LNCaP clone FGC (cell line): ENCODE measurements around the gene CCDC57.

Source experiments
- DNase-seq: peaks from one replicate; pipeline ENCODE4 v3.0.0-alpha.2; 2011; ENCODE audit warnings: low read depth
- H3K4me3 ChIP-seq: 2 replicates; pipeline ENCODE4 v1.5.1; 2011; ENCODE audit warnings: mild to moderate bottlenecking, low read depth, low read length, control low read depth
- CTCF ChIP-seq: IDR thresholded peaks from 2 replicates; pipeline ENCODE4 v1.5.1; 2012; ENCODE audit warnings: mild to moderate bottlenecking; ENCODE audit not compliant: control insufficient read depth, insufficient read depth; ENCODE audit errors: extremely low read depth

The CCDC57 gene

GRCh38 chr17:82229698-82230608, 17.3 kb upstream of the CCDC57 start:
- TF ChIP-seq CTCF: no peak
- DNase-seq: no peak
- H3K4me3 ChIP-seq: peak overlapping the region; percentile 52

- H3K4me3 ChIP-seq: peak within 1 kb of the TSS; percentile 52
- TF ChIP-seq CTCF: no peak
- DNase-seq: no peak
Measured at GRCh38 chr17:82228842-82229697, 16.4 kb upstream of the CCDC57 start, which contains the start of gene SLC16A3. Gene SLC16A3, plus strand, starts transcription at chr17:82229042. Its CDS starts 6,967 bp downstream, at chr17:82236009.

- no peak overlapping the region for H3K4me3 ChIP-seq
- no peak for TF ChIP-seq CTCF
- DNase-seq: no peak
Measured at GRCh38 chr17:82228278-82228841, 15.7 kb upstream of the CCDC57 start.

GRCh38 chr17:82227629-82228277, 15.1 kb upstream of the CCDC57 start:
- no peak overlapping the region for H3K4me3 ChIP-seq
- no peak for DNase-seq
- no peak for TF ChIP-seq CTCF

GRCh38 chr17:82226809-82227628, 14.4 kb upstream of the CCDC57 start:
- TF ChIP-seq CTCF: no peak
- no peak for DNase-seq
- no peak overlapping the region for H3K4me3 ChIP-seq
